Gastrocnemius medialis (tissue), 4 donors: ENCODE data around the gene DIP2A.

Source experiments
- CTCF ChIP-seq, 5 experiments: fragments of 450-650 bp in 3 of 5; fragments of 200-600 bp in 2 of 5; sonication (generic) in 2 of 5; IDR thresholded peaks in 4 of 5; conservative IDR thresholded peaks in 1 of 5; 1 replicate in 4 of 5; 2 replicates in 1 of 5; pipeline ENCODE4 v1.5.1; 2016 to 2019; ENCODE audit warnings: antibody characterized with exemption in 5 of 5, mild to moderate bottlenecking in 3 of 5, moderate library complexity in 3 of 5
- POLR2A ChIP-seq, 2 donors: fragments of 450-650 bp; IDR thresholded peaks; one replicate each; pipeline ENCODE4 v1.6.1; 2017; ENCODE audit warnings: antibody characterized with exemption in 2 of 2, mild to moderate bottlenecking in 2 of 2, moderate library complexity in 2 of 2

GRCh38 chr21:46617267-46618051 lies 158.8 kb downstream of the DIP2A start:
- TF ChIP-seq CTCF (IDR thresholded peaks at IDR 0.05 in 4 of 5, conservative IDR thresholded peaks at IDR 0.05 in 1 of 5) (no peak), POLR2A (IDR thresholded peaks at IDR 0.05) (no peak)
